ENCODE measurements around the gene TNXB. TPM values are rescaled to one million over a fixed set of nuclear protein-coding genes. Genes with fewer than 3 reads are reported as not detected.

TNXB gene
- total and polyA plus RNA-seq, 4 donors: 21.3 to 117 (median 78.3) TPM

DNA sequence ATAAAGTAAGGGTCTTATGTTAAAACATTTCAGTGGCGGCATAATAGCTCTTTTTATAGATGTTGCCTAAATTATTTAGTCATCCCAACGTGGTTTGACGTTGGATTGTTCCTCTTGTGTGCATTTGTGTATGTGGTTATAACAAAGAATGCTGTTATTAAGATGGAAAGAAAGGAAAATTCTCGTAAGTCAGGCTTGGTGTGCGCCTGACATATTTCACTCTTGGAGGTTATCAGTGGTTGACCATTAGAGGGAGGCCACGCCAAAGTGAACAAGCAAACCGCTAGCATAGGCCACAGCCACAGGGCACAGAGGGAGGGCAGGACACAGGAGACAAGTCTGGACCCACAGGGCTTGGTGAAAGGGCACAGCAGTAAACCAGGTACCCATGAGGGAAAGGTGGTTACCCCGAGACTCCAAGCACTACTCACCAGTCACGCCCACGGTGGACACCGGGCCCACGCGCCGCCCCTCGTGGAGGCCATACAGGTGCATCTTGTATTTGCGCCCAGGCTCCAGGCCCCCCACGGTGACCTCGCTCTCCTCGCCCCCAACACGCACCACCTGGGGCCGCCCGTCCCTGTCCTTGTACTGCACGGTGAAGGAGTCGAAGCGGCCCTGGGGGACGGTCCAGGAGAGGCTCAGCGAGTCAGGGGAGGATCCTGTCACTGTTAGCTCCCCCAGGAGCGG, 48.0 kb downstream of the TNXB start:
- Histone ChIP-seq H3K36me3 (ENCODE audit: control insufficient read depth in 4 of 4, insufficient read depth in 4 of 4, low read length in 4 of 4) (peaks cover 0 to 18% (median 0%) of the 10 kb centered on the region in 4 donors), H3K27me3 (ENCODE audit: control insufficient read depth in 3 of 3, insufficient read depth in 3 of 3, low read length in 2 of 3) (no peaks in the 10 kb centered on the region), H3K27ac (ENCODE audit: low read depth in 1 of 2, low read length in 1 of 2) (no peak overlapping the region), H3K4me3 (no peak overlapping the region), H3K9me3 (ENCODE audit: control insufficient read depth in 4 of 4, insufficient read depth in 3 of 4, low read length in 3 of 4) (no peaks in the 10 kb centered on the region), H3K9ac (ENCODE audit: insufficient read depth in 1 of 2, low read length in 2 of 2) (no peak overlapping the region), H3K4me1 (ENCODE audit: control insufficient read depth in 5 of 5, insufficient read depth in 5 of 5, low read length in 5 of 5) (no peaks in the 10 kb centered on the region)
- ATAC-seq (ENCODE audit: insufficient read depth, low FRiP score): no peak
- TF ChIP-seq CTCF (IDR thresholded peaks at IDR 0.05; ENCODE audit: control extremely low read depth, extremely low read depth): no peak
- WGBS, 2 donors: 92 to 93% methylated on average over 24 to 28 of the region's 28 CpGs
- no peak for DNase-seq

DNA sequence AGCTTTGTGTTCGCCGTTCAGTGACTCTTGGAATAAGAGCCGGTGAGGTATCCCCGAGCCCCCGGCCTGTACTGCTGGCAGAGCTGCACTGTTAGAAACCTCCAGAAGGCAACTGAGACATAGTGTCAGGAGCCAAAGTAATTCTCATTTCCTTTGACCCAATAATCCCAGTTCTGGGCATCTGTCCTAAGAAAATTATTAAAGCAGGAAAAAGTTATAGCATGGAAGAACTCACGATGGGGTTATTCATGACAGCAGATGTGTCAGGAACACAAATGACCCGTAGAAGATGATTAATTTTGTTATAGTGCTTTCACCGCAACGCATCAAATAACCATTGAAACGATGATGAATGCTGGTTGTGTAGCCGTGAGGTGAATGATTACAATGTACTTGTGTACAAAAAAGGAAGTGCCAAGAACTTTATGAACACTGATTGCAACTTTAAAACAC, 50.6 kb downstream of the TNXB start:
- Histone ChIP-seq H3K27ac (ENCODE audit: low read depth in 1 of 2, low read length in 1 of 2) (no peak overlapping the region), H3K9ac (ENCODE audit: insufficient read depth in 1 of 2, low read length in 2 of 2) (no peak overlapping the region), H3K4me1 (ENCODE audit: control insufficient read depth in 5 of 5, insufficient read depth in 5 of 5, low read length in 5 of 5) (no peaks in the 10 kb centered on the region), H3K27me3 (ENCODE audit: control insufficient read depth in 3 of 3, insufficient read depth in 3 of 3, low read length in 2 of 3) (no peaks in the 10 kb centered on the region), H3K36me3 (ENCODE audit: control insufficient read depth in 4 of 4, insufficient read depth in 4 of 4, low read length in 4 of 4) (peaks cover 0 to 21% (median 0%) of the 10 kb centered on the region in 4 donors), H3K4me3 (no peak overlapping the region), H3K9me3 (ENCODE audit: control insufficient read depth in 4 of 4, insufficient read depth in 3 of 4, low read length in 3 of 4) (no peaks in the 10 kb centered on the region)
- whole genome bisulfite sequencing, 2 donors: 81 to 89% methylated on average over 11 of the region's 11 CpGs
- no peak for TF ChIP-seq CTCF (IDR thresholded peaks at IDR 0.05; ENCODE audit: control extremely low read depth, extremely low read depth)
- no peak for ATAC-seq (ENCODE audit: insufficient read depth, low FRiP score)
- DNase-seq: no peak

DNA sequence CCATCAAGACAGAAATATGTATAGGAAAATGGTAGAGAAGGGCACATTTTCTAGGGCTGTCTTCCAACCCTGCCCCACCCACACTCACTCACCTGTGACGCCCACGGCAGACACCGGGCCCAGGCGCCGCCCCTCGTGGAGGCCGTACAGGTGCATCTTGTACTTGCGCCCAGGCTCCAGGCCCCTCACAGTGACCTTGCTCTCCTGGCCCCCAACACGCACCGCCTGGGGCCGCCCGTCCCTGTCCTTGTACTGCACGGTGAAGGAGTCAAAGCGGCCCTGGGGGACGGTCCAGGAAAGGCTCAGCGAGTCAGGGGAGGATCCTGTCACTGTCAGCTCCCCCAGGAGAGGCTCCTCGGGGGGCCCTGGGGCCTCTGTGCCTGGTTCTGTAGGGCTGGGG, 51.2 kb downstream of the TNXB start:
- peaks cover 0 to 26% (median 0%) of the 10 kb centered on the region in 4 donors for H3K36me3 ChIP-seq (ENCODE audit: control insufficient read depth in 4 of 4, insufficient read depth in 4 of 4, low read length in 4 of 4)
- H3K9me3 ChIP-seq (ENCODE audit: control insufficient read depth in 4 of 4, insufficient read depth in 3 of 4, low read length in 3 of 4): no peaks in the 10 kb centered on the region
- DNase-seq: no peak
- WGBS, 2 donors: 87 to 93% methylated on average over 17 of the region's 17 CpGs
- no peak for TF ChIP-seq CTCF (IDR thresholded peaks at IDR 0.05; ENCODE audit: control extremely low read depth, extremely low read depth)
- no peak overlapping the region for H3K9ac ChIP-seq (ENCODE audit: insufficient read depth in 1 of 2, low read length in 2 of 2)
- H3K4me1 ChIP-seq (ENCODE audit: control insufficient read depth in 5 of 5, insufficient read depth in 5 of 5, low read length in 5 of 5): no peaks in the 10 kb centered on the region
- ATAC-seq (ENCODE audit: insufficient read depth, low FRiP score): no peak
- no peak overlapping the region for H3K27ac ChIP-seq (ENCODE audit: low read depth in 1 of 2, low read length in 1 of 2)
- H3K27me3 ChIP-seq (ENCODE audit: control insufficient read depth in 3 of 3, insufficient read depth in 3 of 3, low read length in 2 of 3): no peaks in the 10 kb centered on the region
- no peak overlapping the region for H3K4me3 ChIP-seq

Measured in lung (tissue), 12 donors.